Progenitor cell of endocrine pancreas (in vitro differentiated cells): Measurements from ENCODE around the gene SLC35E1. TPM values are rescaled to one million over a fixed set of nuclear protein-coding genes. Genes with fewer than 3 reads are reported as not detected.

Source experiments
- DNase-seq: peaks from one replicate; pipeline ENCODE4 v3.0.0; 2021; ENCODE audit warnings: low spot score; ENCODE audit not compliant: unreplicated experiment
- H3K27ac Mint-ChIP-seq: 2 replicates; pipeline ENCODE4 v1.8.0; 2021; ENCODE audit warnings: mild to moderate bottlenecking, moderate library complexity, mixed read lengths
- H3K27me3 Mint-ChIP-seq: 2 replicates; pipeline ENCODE4 v1.8.0; 2021; ENCODE audit warnings: mixed read lengths
- H3K36me3 Mint-ChIP-seq: 2 replicates; pipeline ENCODE4 v1.8.0; 2022; ENCODE audit warnings: mixed read lengths; ENCODE audit not compliant: insufficient read depth
- H3K4me1 Mint-ChIP-seq: 2 replicates; pipeline ENCODE4 v1.8.0; 2021; ENCODE audit warnings: low read depth, mixed read lengths
- H3K4me3 Mint-ChIP-seq: 2 replicates; pipeline ENCODE4 v1.8.0; 2021; ENCODE audit warnings: low read depth, mild to moderate bottlenecking, moderate library complexity, mixed read lengths
- H3K9me3 Mint-ChIP-seq: 2 replicates; pipeline ENCODE4 v1.8.0; 2021; ENCODE audit warnings: low read depth, mixed read lengths
- total RNA-seq: library from RNA; stranded (reverse); gene quantifications from 2 replicates; pipeline ENCODE4 v1.2.1, GENCODE V29; 2021
- TF ChIP-seq, protein P1 (sequence below): fragments of 200-600 bp; sonication (generic); IDR thresholded peaks from one replicate; pipeline ENCODE4 v1.5.0; 2021; ENCODE audit warnings: antibody characterized with exemption, mild to moderate bottlenecking; ENCODE audit not compliant: unreplicated experiment

The SLC35E1 gene
- total RNA-seq, 1 donor from 2014 or later, result 49.1 TPM

DNA sequence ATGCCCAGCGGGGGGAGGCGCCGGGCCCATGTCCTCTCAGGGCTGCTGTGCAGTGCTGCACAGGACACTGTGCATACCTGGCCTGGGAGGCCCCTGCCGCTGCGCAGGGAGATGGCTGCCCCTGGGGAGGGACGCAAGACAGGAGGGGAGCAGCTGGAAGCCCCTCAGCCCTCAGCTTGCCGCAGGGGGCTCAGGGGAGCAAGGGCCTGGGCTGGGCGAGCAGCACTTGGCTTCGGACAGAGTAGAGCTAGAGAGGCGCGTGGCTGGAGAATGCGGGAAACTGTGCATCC lies 40.9 kb downstream of the SLC35E1 start:
- Mint-ChIP-seq H3K27ac (no peak overlapping the region), H3K27me3 (no peaks in the 10 kb centered on the region), H3K36me3 (peaks cover 12% of the 10 kb centered on the region), H3K9me3 (no peaks in the 10 kb centered on the region), H3K4me1 (no peaks in the 10 kb centered on the region), H3K4me3 (no peak overlapping the region)
- TF ChIP-seq, protein P1, sequence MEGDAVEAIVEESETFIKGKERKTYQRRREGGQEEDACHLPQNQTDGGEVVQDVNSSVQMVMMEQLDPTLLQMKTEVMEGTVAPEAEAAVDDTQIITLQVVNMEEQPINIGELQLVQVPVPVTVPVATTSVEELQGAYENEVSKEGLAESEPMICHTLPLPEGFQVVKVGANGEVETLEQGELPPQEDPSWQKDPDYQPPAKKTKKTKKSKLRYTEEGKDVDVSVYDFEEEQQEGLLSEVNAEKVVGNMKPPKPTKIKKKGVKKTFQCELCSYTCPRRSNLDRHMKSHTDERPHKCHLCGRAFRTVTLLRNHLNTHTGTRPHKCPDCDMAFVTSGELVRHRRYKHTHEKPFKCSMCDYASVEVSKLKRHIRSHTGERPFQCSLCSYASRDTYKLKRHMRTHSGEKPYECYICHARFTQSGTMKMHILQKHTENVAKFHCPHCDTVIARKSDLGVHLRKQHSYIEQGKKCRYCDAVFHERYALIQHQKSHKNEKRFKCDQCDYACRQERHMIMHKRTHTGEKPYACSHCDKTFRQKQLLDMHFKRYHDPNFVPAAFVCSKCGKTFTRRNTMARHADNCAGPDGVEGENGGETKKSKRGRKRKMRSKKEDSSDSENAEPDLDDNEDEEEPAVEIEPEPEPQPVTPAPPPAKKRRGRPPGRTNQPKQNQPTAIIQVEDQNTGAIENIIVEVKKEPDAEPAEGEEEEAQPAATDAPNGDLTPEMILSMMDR, result no peak
- DNase-seq, result no peak

DNA sequence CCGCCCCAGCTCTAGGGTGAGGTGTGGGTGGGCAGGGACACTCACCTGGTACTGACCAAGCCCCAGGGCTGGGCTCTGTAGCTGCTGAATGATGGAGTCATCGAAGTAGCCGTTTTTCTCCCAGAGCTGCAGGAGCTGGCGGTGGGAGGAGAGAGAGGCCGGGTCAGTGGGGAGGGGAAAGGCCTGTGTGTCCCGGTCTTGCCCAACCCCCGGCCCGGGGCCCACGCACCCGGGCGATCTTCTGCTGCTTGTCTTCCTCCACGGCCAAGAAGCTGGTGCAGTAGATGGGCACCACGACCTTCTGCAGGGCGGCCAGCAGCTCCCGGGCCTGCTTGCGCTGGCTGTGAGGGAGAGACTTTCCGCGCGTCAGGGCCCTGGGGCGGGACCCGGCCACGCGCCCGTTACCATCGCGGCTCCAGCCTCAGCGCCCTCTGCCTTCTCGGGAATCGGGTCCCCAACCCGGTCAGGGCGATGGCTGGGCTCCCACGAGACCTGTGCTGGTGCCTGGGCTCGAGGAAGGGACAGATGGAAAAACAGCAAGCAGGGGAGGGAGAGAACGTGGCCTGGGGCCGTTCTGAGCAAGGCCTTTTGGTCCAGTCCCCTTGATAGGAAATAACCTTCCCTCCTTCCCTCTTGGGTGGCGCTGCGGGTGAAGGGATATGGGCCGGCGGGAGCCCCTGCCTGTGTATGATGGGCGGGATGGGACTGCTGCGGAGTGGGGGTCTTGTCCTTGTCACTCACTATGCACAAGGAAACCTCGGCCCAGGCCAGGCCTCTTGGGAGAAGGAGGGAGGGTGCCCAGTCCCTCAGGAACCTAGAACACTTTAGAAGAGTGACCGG lies 41.5 kb downstream of the SLC35E1 start:
- H3K9me3 Mint-ChIP-seq, result no peaks in the 10 kb centered on the region
- TF ChIP-seq, protein P1, result no peak
- H3K36me3 Mint-ChIP-seq, result peaks cover 11% of the 10 kb centered on the region
- no peaks in the 10 kb centered on the region for H3K4me1 Mint-ChIP-seq
- DNase-seq, result no peak
- no peak overlapping the region for H3K27ac Mint-ChIP-seq
- no peaks in the 10 kb centered on the region for H3K27me3 Mint-ChIP-seq
- H3K4me3 Mint-ChIP-seq, result no peak overlapping the region

DNA sequence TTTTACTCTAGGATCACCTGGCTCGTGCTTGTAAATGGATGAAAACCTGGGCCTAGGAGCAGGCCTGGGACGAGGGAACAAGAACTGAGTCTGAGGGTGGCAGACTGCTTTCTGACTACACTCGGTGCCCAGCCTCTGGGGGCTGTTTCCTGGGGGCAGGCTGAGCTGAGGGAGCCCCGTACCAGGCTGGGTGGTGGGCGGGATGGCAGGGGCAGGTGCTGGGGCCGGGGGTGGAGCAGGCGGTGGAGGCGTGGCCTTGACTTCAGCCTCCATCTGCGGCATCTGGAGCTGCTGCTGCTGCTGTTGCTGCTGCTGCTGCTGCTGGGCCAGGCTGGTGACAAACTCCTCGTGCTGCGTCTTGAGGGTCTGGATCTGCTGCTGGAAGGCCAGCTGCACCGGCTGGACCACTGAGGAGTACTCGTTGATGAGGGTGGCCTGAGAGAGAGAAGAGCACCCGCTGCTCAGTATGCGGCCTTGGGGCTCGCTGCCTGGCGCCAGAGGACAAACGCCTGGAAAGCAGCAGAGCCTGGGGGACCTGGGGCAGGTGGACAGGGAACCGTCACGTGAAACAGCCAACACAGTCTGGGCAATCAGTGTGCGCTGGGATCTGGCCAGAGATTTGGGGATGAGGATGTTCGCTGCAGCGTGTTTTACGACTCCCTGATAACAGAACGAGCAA lies 42.6 kb downstream of the SLC35E1 start:
- peak overlapping the region; percentile 37 for H3K27ac Mint-ChIP-seq
- DNase-seq, result no peak
- H3K27me3 Mint-ChIP-seq, result no peaks in the 10 kb centered on the region
- H3K9me3 Mint-ChIP-seq, result no peaks in the 10 kb centered on the region
- no peak overlapping the region for H3K4me3 Mint-ChIP-seq
- H3K36me3 Mint-ChIP-seq, result peaks cover 11% of the 10 kb centered on the region
- H3K4me1 Mint-ChIP-seq, result no peaks in the 10 kb centered on the region
- TF ChIP-seq, protein P1, result no peak

DNA sequence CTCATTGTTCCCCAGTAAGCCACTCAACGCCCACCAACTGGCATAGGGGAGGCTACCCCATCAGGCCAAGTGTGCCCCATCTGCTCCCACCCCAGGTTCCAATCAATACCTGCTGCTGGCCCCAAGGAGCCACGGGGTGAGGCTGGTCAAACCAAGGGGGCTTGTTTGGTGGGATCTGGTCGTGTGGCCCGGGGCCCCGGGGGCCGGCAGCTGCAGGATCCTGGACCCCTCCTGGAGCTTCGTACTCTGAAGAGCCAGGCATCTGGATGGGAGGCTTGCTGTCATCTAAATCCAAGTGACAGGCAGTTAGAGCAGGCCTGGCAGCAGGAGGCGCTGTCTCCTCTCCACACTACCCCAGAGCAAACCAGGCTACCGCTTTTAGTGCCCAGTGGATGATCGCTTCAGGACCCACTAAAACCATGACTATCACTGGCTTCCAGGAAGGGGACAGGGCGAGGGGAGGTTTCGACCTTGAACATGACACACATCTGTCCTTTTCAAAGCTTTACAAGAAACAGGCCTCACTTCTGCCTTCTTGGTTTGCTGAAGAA lies 44.2 kb downstream of the SLC35E1 start:
- no peaks in the 10 kb centered on the region for H3K4me1 Mint-ChIP-seq
- no peak overlapping the region for H3K27ac Mint-ChIP-seq
- TF ChIP-seq, protein P1, result peak; percentile 31
- no peaks in the 10 kb centered on the region for H3K9me3 Mint-ChIP-seq
- H3K27me3 Mint-ChIP-seq, result no peaks in the 10 kb centered on the region
- DNase-seq, result no peak
- no peak overlapping the region for H3K4me3 Mint-ChIP-seq
- peaks cover 14% of the 10 kb centered on the region for H3K36me3 Mint-ChIP-seq

DNA sequence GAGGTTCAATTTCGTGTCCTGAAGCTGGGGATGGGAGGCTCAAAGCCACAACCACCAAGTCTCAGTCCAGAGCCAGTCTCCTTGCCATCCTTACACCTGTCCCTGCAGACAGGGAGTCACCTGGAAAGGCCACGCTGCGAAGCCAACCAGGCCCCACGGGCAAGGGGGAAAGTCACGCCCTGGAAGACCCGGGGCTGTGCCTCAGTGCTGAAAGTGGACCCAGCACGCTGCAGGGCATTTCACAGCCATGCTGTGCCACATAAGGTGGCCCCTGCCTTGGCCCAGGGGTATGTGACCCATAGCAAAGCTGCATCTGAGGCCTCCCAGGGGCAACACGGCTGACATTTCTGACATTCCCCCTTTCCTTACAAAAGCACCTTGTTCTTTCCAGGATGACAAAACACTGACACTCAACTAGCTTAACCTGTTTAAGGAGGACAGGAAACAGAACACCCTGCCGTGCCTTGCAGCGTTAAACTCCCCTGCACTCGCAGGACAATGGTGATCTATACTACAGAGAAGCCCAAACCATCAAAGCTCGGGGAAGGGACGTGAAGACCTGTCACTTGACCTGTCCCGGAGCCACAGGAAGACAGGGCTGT lies 44.8 kb downstream of the SLC35E1 start:
- Mint-ChIP-seq H3K27me3 (no peaks in the 10 kb centered on the region), H3K4me1 (no peaks in the 10 kb centered on the region), H3K36me3 (peaks cover 18% of the 10 kb centered on the region), H3K9me3 (no peaks in the 10 kb centered on the region), H3K27ac (no peak overlapping the region), H3K4me3 (no peak overlapping the region)
- DNase-seq, result no peak
- TF ChIP-seq, protein P1, result no peak
